Choroid plexus epithelial cell (primary cell): Measurements from ENCODE around the gene KCTD7.
"Not testable (repeated sequence)": the region's sequence is repeated elsewhere in the genome, so short reads cannot be mapped to it uniquely, and the experiment has no call there.

Experiments used
- DNase-seq: peaks from one replicate; pipeline ENCODE4 v3.0.0-alpha.2; 2010; ENCODE audit warnings: low read depth
- H3K4me3 ChIP-seq: 2 replicates; pipeline ENCODE4 v1.5.1; 2011; ENCODE audit warnings: low read depth, mild to moderate bottlenecking, control low read depth, low read length, moderate library complexity
- CTCF ChIP-seq: conservative IDR thresholded peaks from 2 replicates; pipeline ENCODE4 v1.5.1; 2011; ENCODE audit warnings: low read depth, mild to moderate bottlenecking, control low read depth, inconsistent platforms, low read length, moderate library complexity

KCTD7 gene

DNA sequence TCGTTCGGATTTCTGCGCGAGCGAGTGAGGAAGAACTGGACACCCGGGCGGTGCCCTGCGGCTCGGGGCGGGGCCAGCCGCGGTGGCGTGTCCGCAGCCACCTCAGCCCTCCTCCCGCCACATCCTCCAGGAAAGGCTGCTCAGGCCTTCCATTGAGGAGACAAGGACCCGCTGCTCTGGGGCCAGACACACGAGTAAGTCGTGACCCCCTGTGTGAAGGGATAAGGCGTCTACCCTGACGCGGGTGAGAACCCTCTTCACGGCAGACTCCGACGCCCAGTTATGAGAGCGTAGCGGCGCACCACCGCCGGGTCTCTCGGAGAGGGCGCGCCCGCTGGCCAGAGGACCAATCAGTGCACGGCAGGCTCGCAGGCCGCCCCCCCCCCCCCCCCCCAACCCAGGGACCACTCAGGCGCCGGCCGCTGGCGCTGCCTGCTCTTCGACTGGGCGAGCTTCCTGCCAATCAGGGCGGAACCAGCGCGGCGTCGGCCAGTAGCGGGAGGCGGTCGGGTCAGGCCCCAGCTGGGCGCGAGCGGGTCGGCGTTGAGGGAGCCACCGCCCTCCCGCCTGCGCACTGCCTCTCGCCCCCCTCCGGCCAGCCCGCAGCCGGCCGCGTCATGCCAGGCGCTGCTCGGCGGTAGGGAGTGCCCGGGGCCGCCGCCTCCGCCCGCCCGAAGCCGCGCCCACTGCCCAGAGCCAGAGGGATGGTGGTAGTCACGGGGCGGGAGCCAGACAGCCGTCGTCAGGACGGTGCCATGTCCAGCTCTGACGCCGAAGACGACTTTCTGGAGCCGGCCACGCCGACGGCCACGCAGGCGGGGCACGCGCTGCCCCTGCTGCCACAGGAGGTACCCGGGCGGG, at the start of gene KCTD7:
Gene KCTD7 (plus strand): TSS at position 521 of the 861 bp plus-strand sequence. CDS start 184 bp downstream, at position 705.
- no peak for TF ChIP-seq CTCF
- DNase-seq: peak; percentile 99

DNA sequence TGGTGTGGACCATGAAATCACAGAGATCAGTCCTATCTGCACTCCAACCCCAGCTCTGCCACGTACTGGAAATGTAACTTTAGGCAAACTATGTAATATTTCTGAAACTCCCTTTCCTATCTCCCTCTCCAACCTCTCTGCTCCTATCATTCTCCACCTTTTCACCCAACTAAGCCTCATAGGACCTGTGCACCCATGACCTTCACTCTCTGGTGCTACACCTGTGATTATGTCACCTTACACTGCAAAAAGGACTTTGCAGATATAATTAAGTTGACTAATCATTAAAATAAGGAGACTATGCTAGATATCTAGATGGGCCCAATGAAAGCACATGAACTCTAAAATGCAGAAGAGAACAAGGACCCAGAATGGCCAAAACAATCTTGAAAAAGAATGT, 48.3 kb upstream of the KCTD7 start:
- not testable (repeated sequence) for H3K4me3 ChIP-seq

More for the DNA sequence above, at the start of gene KCTD7:
- H3K4me3 ChIP-seq: peak within 1 kb of the TSS; percentile 87

GRCh38 chr7:66582816-66583489, 45.7 kb upstream of the KCTD7 start:
- DNase-seq, H3K4me3 ChIP-seq: not testable (repeated sequence)

More for the DNA sequence above, 48.3 kb upstream of the KCTD7 start:
- DNase-seq: not testable (repeated sequence)

DNA sequence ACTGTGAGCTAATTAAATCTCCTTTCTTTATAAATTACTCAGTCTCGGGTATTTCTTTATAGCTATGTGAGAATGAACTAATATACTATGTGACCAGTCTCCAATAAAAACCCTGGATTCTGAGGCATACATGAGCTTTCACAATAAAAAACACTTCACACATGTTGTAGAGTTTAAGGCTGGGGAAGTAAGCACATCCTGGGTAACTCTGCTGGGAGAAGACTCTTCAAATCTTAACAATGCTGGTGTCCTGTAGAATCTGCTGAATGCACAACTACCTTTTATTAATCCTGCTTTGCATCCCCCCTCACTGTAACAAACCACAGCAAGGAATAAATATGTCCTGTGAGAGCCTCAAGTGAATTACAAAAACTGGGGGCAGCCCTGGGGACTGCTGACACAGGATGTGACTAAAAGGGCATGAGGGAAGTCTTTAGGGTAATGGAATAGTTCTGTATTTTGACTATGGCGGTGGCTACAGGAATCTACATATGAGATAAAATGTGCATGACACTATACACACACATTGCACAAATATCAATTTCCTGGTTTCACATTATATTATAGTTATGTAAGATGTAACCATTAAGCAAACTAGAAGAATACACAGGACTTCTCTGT, 45.1 kb upstream of the KCTD7 start:
- no peak for DNase-seq
- no peak overlapping the region for H3K4me3 ChIP-seq
- TF ChIP-seq CTCF: no peak

- DNase-seq: no peak
- no peak for TF ChIP-seq CTCF
- no peak overlapping the region for H3K4me3 ChIP-seq
Observed at GRCh38 chr7:66586181-66586580, 42.5 kb upstream of the KCTD7 start.

GRCh38 chr7:66588226-66588625, 40.5 kb upstream of the KCTD7 start:
- not testable (repeated sequence) for H3K4me3 ChIP-seq, DNase-seq

DNA sequence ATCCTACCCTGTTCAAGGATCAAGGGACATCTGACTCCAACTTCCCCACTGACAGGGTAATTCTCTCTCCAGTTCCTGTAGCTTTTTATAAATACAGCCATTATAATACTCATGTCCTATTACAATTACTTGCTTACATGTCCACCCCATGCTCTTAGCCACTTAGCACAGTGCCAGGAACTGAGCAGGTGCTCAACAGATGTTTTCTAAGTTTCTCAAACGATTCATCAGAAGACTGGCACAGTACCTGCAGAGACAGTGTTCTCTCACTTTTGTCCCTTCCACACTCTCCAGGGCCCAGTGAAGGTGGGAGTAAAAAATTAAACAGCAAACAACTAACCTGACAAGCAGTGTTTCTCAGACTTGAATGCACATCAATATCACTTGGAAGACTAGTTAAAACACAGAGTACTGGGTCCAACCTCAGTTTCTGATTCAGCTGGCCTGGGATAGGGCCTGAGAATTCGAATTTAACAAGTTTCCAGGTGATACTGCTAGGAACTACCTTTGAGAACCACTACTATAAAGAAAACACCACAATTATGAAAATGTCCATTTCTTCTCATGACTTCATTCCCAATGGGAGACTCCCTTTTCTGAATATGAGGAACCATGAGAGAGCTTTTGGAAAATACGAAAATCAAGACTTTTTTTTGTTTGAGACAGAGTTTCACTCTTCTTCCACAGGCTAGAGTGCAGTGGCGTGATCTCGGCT, 39.7 kb upstream of the KCTD7 start:
- not testable (repeated sequence) for H3K4me3 ChIP-seq, DNase-seq

- DNase-seq: peak; percentile 34
- peak overlapping the region; percentile 30 for H3K4me3 ChIP-seq
Observed at GRCh38 chr7:66590302-66591057, 38.2 kb upstream of the KCTD7 start.

DNA sequence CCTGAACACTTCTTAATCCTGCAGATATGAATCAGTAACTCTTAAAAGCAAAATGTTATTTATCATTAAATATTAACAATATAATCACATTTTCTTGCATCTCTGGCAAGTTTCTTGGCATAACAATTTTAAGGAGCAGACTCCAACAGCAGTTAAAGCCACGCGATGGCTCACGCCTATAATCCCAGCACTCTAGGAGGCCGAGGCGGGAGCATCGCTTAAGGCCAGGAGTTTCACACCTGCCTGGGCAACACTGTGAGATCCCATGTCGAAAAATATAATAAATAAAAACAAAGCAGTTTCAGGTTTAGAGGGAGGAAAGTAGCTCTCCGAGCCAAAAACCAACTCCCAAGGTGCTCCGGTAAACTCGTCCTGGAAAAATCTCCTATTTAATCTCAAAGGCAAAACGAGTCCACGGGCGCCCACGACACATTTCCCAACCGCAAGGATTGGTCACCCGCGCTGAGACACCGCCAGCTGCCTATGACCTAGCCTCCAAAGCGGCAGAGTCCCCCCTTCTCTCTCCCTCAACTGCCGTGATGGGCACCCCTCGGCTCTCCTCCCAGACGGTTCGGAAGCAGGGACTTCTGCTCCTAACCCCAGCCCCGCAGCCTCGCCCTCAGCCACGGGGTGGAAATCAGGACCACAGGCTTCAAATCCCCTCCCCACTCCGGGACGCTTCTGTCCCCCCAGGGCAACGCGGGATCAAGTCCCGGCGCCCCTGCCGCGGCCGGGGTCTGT, 37.5 kb upstream of the KCTD7 start:
- peak overlapping the region; percentile 93 for H3K4me3 ChIP-seq
- peak; percentile 37 for DNase-seq
